ENCODE data around the gene MILR1.

DNA sequence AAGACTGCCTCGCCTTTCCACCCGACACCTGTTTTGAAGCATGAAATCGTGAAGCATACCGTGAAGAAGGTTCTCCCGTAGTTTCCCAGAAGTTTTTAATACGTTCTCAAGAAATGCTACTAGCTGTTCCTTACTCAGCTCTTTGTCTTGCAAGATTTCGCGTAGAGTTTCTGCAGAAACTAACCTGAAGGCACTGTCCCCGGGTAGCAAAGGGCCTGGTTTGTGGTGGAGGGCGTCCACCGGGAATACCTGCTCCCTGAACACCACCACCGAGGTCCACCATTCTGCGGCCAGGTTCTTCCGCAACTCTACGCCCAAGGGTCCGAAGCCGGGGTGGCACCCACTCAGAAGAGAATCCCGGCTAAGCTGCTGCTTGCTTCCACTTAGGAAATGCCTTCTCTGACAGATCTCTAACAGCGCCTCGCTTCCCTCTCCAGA, 47.5 kb downstream of the MILR1 start:
- TF ChIP-seq, protein P1, sequence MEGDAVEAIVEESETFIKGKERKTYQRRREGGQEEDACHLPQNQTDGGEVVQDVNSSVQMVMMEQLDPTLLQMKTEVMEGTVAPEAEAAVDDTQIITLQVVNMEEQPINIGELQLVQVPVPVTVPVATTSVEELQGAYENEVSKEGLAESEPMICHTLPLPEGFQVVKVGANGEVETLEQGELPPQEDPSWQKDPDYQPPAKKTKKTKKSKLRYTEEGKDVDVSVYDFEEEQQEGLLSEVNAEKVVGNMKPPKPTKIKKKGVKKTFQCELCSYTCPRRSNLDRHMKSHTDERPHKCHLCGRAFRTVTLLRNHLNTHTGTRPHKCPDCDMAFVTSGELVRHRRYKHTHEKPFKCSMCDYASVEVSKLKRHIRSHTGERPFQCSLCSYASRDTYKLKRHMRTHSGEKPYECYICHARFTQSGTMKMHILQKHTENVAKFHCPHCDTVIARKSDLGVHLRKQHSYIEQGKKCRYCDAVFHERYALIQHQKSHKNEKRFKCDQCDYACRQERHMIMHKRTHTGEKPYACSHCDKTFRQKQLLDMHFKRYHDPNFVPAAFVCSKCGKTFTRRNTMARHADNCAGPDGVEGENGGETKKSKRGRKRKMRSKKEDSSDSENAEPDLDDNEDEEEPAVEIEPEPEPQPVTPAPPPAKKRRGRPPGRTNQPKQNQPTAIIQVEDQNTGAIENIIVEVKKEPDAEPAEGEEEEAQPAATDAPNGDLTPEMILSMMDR (IDR thresholded peaks at IDR 0.05; ENCODE audit: insufficient read depth, low read length, poor library complexity, severe bottlenecking): no peak
- TF ChIP-seq EZH2phosphoT487 (conservative IDR thresholded peaks at IDR 0.05; ENCODE audit: low read length): no peak

Data from SU-DHL-6 (cell line).